HepG2 (cell line): ENCODE measurements around the gene VRK2. TPM values are rescaled to one million over a fixed set of nuclear protein-coding genes. Genes with fewer than 3 reads are reported as not detected.
A peak's percentile ranks its signal among the peaks of the same experiment; 100 is the strongest.

ENCODE experiments used
- BCL6 ChIP-seq: IDR thresholded peaks from 2 replicates; pipeline ENCODE4 v1.6.1; 2016; ENCODE audit warnings: missing genetic modification reagents, missing compliant biosample characterization
- CEBPB ChIP-seq: IDR thresholded peaks from 2 replicates; pipeline ENCODE4 v1.6.1; 2011; ENCODE audit warnings: low read depth, low read length, improper control_type of control experiment, borderline replicate concordance
- HMG20A ChIP-seq: IDR thresholded peaks from 2 replicates; pipeline ENCODE4 v1.6.1; 2016; ENCODE audit warnings: borderline replicate concordance
- HOXD1 ChIP-seq: sonication (generic); formaldehyde crosslinking; IDR thresholded peaks from 2 replicates; pipeline ENCODE4 v1.5.0; 2020; ENCODE audit warnings: missing genetic modification reagents
- KLF6 ChIP-seq: IDR thresholded peaks from 2 replicates; pipeline ENCODE4 v1.8.0; 2016; ENCODE audit warnings: missing biosample characterization, missing genetic modification reagents
- RBM22 ChIP-seq: fragments of 200-400 bp; formaldehyde crosslinking; optimal IDR thresholded peaks from 2 replicates; pipeline ENCODE3; 2017; ENCODE audit warnings: mild to moderate bottlenecking, low read length, moderate library complexity
- RFXANK ChIP-seq: IDR thresholded peaks from 2 replicates; pipeline ENCODE4 v1.6.1; 2016
- RORA ChIP-seq: sonication (generic); formaldehyde crosslinking; IDR thresholded peaks from 2 replicates; pipeline ENCODE4 v1.5.0; 2020; ENCODE audit warnings: mild to moderate bottlenecking, missing genetic modification reagents, moderate library complexity
- SRF ChIP-seq: IDR thresholded peaks from 2 replicates; pipeline ENCODE4 v1.6.1; 2011; ENCODE audit warnings: mild to moderate bottlenecking, low read depth, low read length, moderate library complexity
- ZNF510 ChIP-seq: sonication (generic); formaldehyde crosslinking; IDR thresholded peaks from 2 replicates; pipeline ENCODE4 v1.4.0; 2020; ENCODE audit warnings: low read depth, mild to moderate bottlenecking, missing genetic modification reagents
- ZNF678 ChIP-seq: sonication (generic); formaldehyde crosslinking; IDR thresholded peaks from 2 replicates; pipeline ENCODE4 v1.4.0; 2020; ENCODE audit warnings: mild to moderate bottlenecking, missing genetic modification reagents
- polyA plus RNA-seq, 8 experiments: library from polyadenylated mRNA; depleted of rRNA in 3 of 8; stranded (reverse) in 7 of 8; unstranded in 1 of 8; fragments of >200 nt; fragmentation: Illumina TruSeq in 4 of 8; extraction: Trizol in 4 of 8; gene quantifications; 2 replicates each; pipeline versions ENCODE4 v1.2.1 to v1.2.3, GENCODE V29; 2011 to 2016; ENCODE audit warnings: low read depth in 4 of 8, missing spikeins in 1 of 8, mixed read lengths in 1 of 8; ENCODE audit not compliant: insufficient read depth in 1 of 8
- total RNA-seq, 5 experiments: library from RNA; depleted of rRNA; stranded (reverse); fragments of >200 nt; fragmentation: Illumina TruSeq; extraction: Trizol; gene quantifications; 2 replicates each; pipeline ENCODE4 v1.2.3, GENCODE V29; 2016; ENCODE audit warnings: low read depth in 1 of 5
- TF ChIP-seq, protein P1 (sequence below): sonication (generic); formaldehyde crosslinking; IDR thresholded peaks from 2 replicates; pipeline ENCODE4 v1.9.0; 2021; ENCODE audit warnings: mild to moderate bottlenecking, missing genetic modification reagents
- TF ChIP-seq, protein P2 (sequence below): sonication (generic); formaldehyde crosslinking; IDR thresholded peaks from 2 replicates; pipeline ENCODE4 v1.5.1; 2020; ENCODE audit warnings: missing genetic modification reagents, mild to moderate bottlenecking, borderline replicate concordance
- TF ChIP-seq, protein P3 (sequence below): sonication (generic); formaldehyde crosslinking; IDR thresholded peaks from 2 replicates; pipeline ENCODE4 v1.4.0; 2020; ENCODE audit warnings: mild to moderate bottlenecking, missing genetic modification reagents
- TF ChIP-seq, protein P4 (sequence below): IDR thresholded peaks from 2 replicates; pipeline ENCODE4 v1.6.1; 2018; ENCODE audit warnings: missing genetic modification reagents, mild to moderate bottlenecking, missing compliant biosample characterization
- TF ChIP-seq, protein P5 (sequence below): sonication (generic); formaldehyde crosslinking; IDR thresholded peaks from 2 replicates; pipeline ENCODE4 v1.5.0; 2020; ENCODE audit warnings: missing genetic modification reagents
- TF ChIP-seq, protein P6 (sequence below): sonication (generic); formaldehyde crosslinking; IDR thresholded peaks from 2 replicates; pipeline ENCODE4 v1.5.0; 2020; ENCODE audit warnings: mild to moderate bottlenecking, low read depth, missing genetic modification reagents, borderline replicate concordance

Gene VRK2
- total and polyA plus RNA-seq, 2 of the 13 experiments (the other 11 are each of a cell fraction or from before 2014, with no cell fraction given), result 13.3 to 29.1 TPM

DNA sequence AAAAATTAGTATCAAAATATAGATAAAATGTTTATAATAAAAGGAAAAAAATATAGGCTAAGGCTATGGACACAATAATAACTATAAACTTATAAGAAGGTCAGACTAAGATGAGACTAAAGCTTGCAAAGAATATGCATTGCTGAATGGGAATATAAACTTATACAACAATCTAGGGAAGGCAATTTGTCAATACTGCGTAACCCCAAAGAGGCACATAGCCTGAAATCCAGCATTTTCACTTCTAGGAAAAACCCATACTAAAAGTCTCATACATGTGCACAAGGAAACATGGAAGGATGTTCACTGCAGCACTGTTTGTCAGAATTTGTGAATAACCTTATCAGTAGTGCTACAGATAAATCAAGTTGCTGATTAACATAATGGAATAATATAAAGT lies 149.1 kb downstream of the VRK2 start (continued):
- TF ChIP-seq, protein P1, sequence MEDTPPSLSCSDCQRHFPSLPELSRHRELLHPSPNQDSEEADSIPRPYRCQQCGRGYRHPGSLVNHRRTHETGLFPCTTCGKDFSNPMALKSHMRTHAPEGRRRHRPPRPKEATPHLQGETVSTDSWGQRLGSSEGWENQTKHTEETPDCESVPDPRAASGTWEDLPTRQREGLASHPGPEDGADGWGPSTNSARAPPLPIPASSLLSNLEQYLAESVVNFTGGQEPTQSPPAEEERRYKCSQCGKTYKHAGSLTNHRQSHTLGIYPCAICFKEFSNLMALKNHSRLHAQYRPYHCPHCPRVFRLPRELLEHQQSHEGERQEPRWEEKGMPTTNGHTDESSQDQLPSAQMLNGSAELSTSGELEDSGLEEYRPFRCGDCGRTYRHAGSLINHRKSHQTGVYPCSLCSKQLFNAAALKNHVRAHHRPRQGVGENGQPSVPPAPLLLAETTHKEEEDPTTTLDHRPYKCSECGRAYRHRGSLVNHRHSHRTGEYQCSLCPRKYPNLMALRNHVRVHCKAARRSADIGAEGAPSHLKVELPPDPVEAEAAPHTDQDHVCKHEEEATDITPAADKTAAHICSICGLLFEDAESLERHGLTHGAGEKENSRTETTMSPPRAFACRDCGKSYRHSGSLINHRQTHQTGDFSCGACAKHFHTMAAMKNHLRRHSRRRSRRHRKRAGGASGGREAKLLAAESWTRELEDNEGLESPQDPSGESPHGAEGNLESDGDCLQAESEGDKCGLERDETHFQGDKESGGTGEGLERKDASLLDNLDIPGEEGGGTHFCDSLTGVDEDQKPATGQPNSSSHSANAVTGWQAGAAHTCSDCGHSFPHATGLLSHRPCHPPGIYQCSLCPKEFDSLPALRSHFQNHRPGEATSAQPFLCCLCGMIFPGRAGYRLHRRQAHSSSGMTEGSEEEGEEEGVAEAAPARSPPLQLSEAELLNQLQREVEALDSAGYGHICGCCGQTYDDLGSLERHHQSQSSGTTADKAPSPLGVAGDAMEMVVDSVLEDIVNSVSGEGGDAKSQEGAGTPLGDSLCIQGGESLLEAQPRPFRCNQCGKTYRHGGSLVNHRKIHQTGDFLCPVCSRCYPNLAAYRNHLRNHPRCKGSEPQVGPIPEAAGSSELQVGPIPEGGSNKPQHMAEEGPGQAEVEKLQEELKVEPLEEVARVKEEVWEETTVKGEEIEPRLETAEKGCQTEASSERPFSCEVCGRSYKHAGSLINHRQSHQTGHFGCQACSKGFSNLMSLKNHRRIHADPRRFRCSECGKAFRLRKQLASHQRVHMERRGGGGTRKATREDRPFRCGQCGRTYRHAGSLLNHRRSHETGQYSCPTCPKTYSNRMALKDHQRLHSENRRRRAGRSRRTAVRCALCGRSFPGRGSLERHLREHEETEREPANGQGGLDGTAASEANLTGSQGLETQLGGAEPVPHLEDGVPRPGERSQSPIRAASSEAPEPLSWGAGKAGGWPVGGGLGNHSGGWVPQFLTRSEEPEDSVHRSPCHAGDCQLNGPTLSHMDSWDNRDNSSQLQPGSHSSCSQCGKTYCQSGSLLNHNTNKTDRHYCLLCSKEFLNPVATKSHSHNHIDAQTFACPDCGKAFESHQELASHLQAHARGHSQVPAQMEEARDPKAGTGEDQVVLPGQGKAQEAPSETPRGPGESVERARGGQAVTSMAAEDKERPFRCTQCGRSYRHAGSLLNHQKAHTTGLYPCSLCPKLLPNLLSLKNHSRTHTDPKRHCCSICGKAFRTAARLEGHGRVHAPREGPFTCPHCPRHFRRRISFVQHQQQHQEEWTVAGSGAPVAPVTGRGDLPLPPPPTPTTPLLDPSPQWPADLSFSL, result no peak
- TF ChIP-seq, protein P2, sequence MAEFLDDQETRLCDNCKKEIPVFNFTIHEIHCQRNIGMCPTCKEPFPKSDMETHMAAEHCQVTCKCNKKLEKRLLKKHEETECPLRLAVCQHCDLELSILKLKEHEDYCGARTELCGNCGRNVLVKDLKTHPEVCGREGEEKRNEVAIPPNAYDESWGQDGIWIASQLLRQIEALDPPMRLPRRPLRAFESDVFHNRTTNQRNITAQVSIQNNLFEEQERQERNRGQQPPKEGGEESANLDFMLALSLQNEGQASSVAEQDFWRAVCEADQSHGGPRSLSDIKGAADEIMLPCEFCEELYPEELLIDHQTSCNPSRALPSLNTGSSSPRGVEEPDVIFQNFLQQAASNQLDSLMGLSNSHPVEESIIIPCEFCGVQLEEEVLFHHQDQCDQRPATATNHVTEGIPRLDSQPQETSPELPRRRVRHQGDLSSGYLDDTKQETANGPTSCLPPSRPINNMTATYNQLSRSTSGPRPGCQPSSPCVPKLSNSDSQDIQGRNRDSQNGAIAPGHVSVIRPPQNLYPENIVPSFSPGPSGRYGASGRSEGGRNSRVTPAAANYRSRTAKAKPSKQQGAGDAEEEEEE (CRISPR knock-in tag), result no peak
- TF ChIP-seq BCL6 (CRISPR knock-in tag), result peak; percentile 97
- TF ChIP-seq, protein P3, sequence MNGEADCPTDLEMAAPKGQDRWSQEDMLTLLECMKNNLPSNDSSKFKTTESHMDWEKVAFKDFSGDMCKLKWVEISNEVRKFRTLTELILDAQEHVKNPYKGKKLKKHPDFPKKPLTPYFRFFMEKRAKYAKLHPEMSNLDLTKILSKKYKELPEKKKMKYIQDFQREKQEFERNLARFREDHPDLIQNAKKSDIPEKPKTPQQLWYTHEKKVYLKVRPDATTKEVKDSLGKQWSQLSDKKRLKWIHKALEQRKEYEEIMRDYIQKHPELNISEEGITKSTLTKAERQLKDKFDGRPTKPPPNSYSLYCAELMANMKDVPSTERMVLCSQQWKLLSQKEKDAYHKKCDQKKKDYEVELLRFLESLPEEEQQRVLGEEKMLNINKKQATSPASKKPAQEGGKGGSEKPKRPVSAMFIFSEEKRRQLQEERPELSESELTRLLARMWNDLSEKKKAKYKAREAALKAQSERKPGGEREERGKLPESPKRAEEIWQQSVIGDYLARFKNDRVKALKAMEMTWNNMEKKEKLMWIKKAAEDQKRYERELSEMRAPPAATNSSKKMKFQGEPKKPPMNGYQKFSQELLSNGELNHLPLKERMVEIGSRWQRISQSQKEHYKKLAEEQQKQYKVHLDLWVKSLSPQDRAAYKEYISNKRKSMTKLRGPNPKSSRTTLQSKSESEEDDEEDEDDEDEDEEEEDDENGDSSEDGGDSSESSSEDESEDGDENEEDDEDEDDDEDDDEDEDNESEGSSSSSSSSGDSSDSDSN (CRISPR knock-in tag), result no peak
- TF ChIP-seq ZNF510 (CRISPR knock-in tag), result no peak
- 0 out of 2 replicates have a peak, but pooled peaks have one; percentile 28 for TF ChIP-seq HMG20A
- TF ChIP-seq KLF6 (CRISPR knock-in tag), result no peak
- TF ChIP-seq, protein P4, sequence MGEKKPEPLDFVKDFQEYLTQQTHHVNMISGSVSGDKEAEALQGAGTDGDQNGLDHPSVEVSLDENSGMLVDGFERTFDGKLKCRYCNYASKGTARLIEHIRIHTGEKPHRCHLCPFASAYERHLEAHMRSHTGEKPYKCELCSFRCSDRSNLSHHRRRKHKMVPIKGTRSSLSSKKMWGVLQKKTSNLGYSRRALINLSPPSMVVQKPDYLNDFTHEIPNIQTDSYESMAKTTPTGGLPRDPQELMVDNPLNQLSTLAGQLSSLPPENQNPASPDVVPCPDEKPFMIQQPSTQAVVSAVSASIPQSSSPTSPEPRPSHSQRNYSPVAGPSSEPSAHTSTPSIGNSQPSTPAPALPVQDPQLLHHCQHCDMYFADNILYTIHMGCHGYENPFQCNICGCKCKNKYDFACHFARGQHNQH (CRISPR knock-in tag), result no peak
- TF ChIP-seq, protein P5, sequence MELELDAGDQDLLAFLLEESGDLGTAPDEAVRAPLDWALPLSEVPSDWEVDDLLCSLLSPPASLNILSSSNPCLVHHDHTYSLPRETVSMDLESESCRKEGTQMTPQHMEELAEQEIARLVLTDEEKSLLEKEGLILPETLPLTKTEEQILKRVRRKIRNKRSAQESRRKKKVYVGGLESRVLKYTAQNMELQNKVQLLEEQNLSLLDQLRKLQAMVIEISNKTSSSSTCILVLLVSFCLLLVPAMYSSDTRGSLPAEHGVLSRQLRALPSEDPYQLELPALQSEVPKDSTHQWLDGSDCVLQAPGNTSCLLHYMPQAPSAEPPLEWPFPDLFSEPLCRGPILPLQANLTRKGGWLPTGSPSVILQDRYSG, result no peak
- peak; percentile 94 for TF ChIP-seq CEBPB
- no peak for TF ChIP-seq RORA (CRISPR knock-in tag)
- no peak for TF ChIP-seq RFXANK (CRISPR knock-in tag)
- no peak for TF ChIP-seq SRF
- TF ChIP-seq HOXD1 (CRISPR knock-in tag), result no peak
- TF ChIP-seq, protein P6, sequence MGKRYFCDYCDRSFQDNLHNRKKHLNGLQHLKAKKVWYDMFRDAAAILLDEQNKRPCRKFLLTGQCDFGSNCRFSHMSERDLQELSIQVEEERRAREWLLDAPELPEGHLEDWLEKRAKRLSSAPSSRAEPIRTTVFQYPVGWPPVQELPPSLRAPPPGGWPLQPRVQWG, result no peak
- TF ChIP-seq RBM22, result no peak
- no peak for TF ChIP-seq ZNF678
